Measurements from ENCODE around the gene PIGC. TPM values are rescaled to one million over a fixed set of nuclear protein-coding genes. Genes with fewer than 3 reads are reported as not detected.

PIGC gene
- total and polyA plus RNA-seq, 4 donors: 8.6 to 18.4 (median 13.2) TPM

GRCh38 chr1:172427191-172427590 lies 16.7 kb downstream of the PIGC start:
- H3K9ac ChIP-seq (ENCODE audit: low read depth in 1 of 2, low read length in 2 of 2): no peak overlapping the region
- DNase-seq (ENCODE audit: low spot score): no peak
- H3K9me3 ChIP-seq (ENCODE audit: control insufficient read depth in 4 of 4, low read length in 3 of 4): no peaks in the 10 kb centered on the region
- H3K4me1 ChIP-seq (ENCODE audit: control insufficient read depth in 4 of 4, insufficient read depth in 4 of 4, low read length in 3 of 4): no peaks in the 10 kb centered on the region
- H3K4me3 ChIP-seq (ENCODE audit: low read depth in 1 of 3, low read length in 3 of 3): no peak overlapping the region
- 98% methylated on average over 2 of the region's 2 CpGs for WGBS
- H3K36me3 ChIP-seq (ENCODE audit: control insufficient read depth in 4 of 4, insufficient read depth in 3 of 4, low read depth in 1 of 4, low read length in 3 of 4): no peaks in the 10 kb centered on the region
- TF ChIP-seq RAD21 (IDR thresholded peaks at IDR 0.05): no peak
- TF ChIP-seq HNF4G (IDR thresholded peaks at IDR 0.05): no peak
- TF ChIP-seq GABPA (IDR thresholded peaks at IDR 0.05 in 1 of 2, conservative IDR thresholded peaks at IDR 0.05 in 1 of 2): no peak
- TF ChIP-seq JUND (IDR thresholded peaks at IDR 0.05): no peak
- no peak for TF ChIP-seq RXRA (IDR thresholded peaks at IDR 0.05)
- no peak for TF ChIP-seq MAX (IDR thresholded peaks at IDR 0.05)
- TF ChIP-seq FOXA2 (IDR thresholded peaks at IDR 0.05): no peak
- TF ChIP-seq, protein P1, sequence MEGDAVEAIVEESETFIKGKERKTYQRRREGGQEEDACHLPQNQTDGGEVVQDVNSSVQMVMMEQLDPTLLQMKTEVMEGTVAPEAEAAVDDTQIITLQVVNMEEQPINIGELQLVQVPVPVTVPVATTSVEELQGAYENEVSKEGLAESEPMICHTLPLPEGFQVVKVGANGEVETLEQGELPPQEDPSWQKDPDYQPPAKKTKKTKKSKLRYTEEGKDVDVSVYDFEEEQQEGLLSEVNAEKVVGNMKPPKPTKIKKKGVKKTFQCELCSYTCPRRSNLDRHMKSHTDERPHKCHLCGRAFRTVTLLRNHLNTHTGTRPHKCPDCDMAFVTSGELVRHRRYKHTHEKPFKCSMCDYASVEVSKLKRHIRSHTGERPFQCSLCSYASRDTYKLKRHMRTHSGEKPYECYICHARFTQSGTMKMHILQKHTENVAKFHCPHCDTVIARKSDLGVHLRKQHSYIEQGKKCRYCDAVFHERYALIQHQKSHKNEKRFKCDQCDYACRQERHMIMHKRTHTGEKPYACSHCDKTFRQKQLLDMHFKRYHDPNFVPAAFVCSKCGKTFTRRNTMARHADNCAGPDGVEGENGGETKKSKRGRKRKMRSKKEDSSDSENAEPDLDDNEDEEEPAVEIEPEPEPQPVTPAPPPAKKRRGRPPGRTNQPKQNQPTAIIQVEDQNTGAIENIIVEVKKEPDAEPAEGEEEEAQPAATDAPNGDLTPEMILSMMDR (IDR thresholded peaks at IDR 0.05; ENCODE audit: low read depth, low read length, missing input control): no peak
- TF ChIP-seq HNF4A (conservative IDR thresholded peaks at IDR 0.05): no peak
- TF ChIP-seq EGR1 (IDR thresholded peaks at IDR 0.05; ENCODE audit: low read depth in 2 of 2): no peak
- TF ChIP-seq YY1 (IDR thresholded peaks at IDR 0.05): no peak
- TF ChIP-seq ZBTB33 (IDR thresholded peaks at IDR 0.05): no peak
- H3K27ac ChIP-seq (ENCODE audit: low read depth in 1 of 2, low read length in 2 of 2): no peak overlapping the region
- no peaks in the 10 kb centered on the region for H3K27me3 ChIP-seq (ENCODE audit: control insufficient read depth in 4 of 4, insufficient read depth in 4 of 4, low read length in 3 of 4)

DNA sequence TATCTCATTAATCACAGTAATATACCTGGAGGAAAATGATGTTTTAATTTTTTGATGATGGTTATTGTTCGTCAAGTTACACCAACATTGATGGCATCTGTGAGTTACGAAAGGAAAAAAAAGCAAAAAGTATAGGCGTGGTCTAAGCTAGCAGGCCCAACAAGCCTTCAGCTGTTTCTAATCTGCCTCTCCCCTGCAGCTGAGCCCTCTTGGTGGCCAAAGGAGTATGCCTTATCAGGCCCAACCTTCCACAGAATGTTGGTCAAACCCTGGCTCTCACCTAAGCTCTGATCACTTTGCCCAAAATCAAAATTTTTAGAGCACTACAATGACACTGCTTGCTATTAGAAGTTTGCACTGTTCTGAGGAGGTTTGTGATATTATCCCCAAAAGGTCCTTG lies 18.5 kb downstream of the PIGC start:
- Histone ChIP-seq H3K9me3 (ENCODE audit: control insufficient read depth in 4 of 4, low read length in 3 of 4) (no peaks in the 10 kb centered on the region), H3K27me3 (ENCODE audit: control insufficient read depth in 4 of 4, insufficient read depth in 4 of 4, low read length in 3 of 4) (no peaks in the 10 kb centered on the region), H3K27ac (ENCODE audit: low read depth in 1 of 2, low read length in 2 of 2) (no peak overlapping the region), H3K9ac (ENCODE audit: low read depth in 1 of 2, low read length in 2 of 2) (no peak overlapping the region), H3K4me3 (ENCODE audit: low read depth in 1 of 3, low read length in 3 of 3) (no peak overlapping the region), H3K4me1 (ENCODE audit: control insufficient read depth in 4 of 4, insufficient read depth in 4 of 4, low read length in 3 of 4) (no peaks in the 10 kb centered on the region), H3K36me3 (ENCODE audit: control insufficient read depth in 4 of 4, insufficient read depth in 3 of 4, low read depth in 1 of 4, low read length in 3 of 4) (no peaks in the 10 kb centered on the region)
- no peak for DNase-seq (ENCODE audit: low spot score)
- TF ChIP-seq MAX (IDR thresholded peaks at IDR 0.05) (no peak), RAD21 (IDR thresholded peaks at IDR 0.05) (no peak), HNF4G (IDR thresholded peaks at IDR 0.05) (no peak), YY1 (IDR thresholded peaks at IDR 0.05) (no peak), ZBTB33 (IDR thresholded peaks at IDR 0.05) (no peak), ATF3 (IDR thresholded peaks at IDR 0.05) (no peak), HNF4A (conservative IDR thresholded peaks at IDR 0.05) (no peak), REST (IDR thresholded peaks at IDR 0.05) (no peak), FOXA2 (IDR thresholded peaks at IDR 0.05) (no peak), RXRA (IDR thresholded peaks at IDR 0.05) (no peak), FOXA1 (IDR thresholded peaks at IDR 0.05) (no peak)
- WGBS: 95% methylated on average over 3 of the region's 3 CpGs

All from liver (tissue), 9 donors.